Activated naive CD4-positive, alpha-beta T cell treated with anti-CD3 and anti-CD28 coated beads, Interleukin-2, amount 50 U/mL, for 24 hours (primary cell): ENCODE measurements around the gene KLHL21.
A peak's percentile ranks its signal among the peaks of the same experiment; 100 is the strongest.

Experiments
- H3K27ac Mint-ChIP-seq: one replicate; pipeline ENCODE4 v1.8.0; 2021; ENCODE audit warnings: mild to moderate bottlenecking, mixed read lengths
- H3K27me3 Mint-ChIP-seq: one replicate; pipeline ENCODE4 v1.8.0; 2021; ENCODE audit warnings: mixed read lengths
- H3K36me3 Mint-ChIP-seq: one replicate; pipeline ENCODE4 v1.8.0; 2021; ENCODE audit warnings: mixed read lengths
- H3K4me1 Mint-ChIP-seq: one replicate; pipeline ENCODE4 v1.8.0; 2021; ENCODE audit warnings: mixed read lengths
- H3K4me3 Mint-ChIP-seq: one replicate; pipeline ENCODE4 v1.8.0; 2021; ENCODE audit warnings: mild to moderate bottlenecking, mixed read lengths
- H3K9me3 Mint-ChIP-seq: one replicate; pipeline ENCODE4 v1.8.0; 2021; ENCODE audit warnings: mixed read lengths

Gene KLHL21

DNA sequence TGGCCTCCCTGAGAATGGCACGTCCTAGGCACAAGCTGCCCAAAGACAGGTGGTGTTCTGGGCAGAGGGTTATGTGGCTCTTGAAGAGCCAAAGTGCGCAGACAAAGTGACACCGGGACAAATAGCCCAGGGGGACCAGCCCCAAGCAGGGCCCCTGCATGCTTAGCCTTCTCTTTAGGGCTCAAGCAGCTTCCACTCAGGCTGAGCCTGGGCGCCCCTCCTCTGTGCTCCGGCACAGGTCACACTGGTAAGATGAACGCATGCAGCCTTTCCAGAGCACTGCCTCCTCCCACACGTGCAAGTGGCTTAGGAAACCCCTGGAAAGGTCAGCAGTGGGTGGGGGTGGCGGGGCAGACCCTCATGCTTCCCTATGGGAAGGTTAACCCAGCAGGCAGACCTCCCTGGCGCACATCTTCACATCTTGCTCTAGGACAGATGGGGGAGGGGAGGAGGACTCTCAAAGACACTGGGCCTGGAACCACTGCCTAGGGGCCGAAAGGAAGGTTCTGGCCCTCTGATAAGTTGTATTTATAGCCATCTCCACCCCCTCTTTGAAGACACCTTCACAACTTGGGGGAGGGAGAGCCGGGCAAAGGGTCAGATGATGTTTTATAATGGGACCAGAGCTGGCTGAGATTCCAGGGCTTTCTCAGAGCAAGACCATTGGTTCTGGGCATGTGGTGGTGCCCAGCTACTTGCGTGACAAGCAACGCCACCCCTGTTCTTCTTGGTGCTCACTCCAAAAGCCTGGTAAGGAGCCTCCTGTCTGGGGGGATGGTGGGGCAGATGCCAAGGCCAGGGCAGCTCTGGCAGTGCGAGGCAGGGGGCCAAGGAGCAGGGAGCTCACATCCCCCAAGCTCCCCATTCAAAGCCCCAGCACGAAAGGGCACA lies 5.5 kb downstream of the KLHL21 start:
- Mint-ChIP-seq H3K4me3 (peak overlapping the region; percentile 19), H3K27me3 (no peaks in the 10 kb centered on the region), H3K27ac (no peak overlapping the region), H3K4me1 (peaks cover 56% of the 10 kb centered on the region), H3K9me3 (no peaks in the 10 kb centered on the region), H3K36me3 (peaks cover 12% of the 10 kb centered on the region)

- Mint-ChIP-seq H3K4me3 (peak overlapping the region; percentile 11), H3K9me3 (no peaks in the 10 kb centered on the region), H3K36me3 (peaks cover 12% of the 10 kb centered on the region), H3K27ac (no peak overlapping the region), H3K4me1 (peaks cover 64% of the 10 kb centered on the region), H3K27me3 (no peaks in the 10 kb centered on the region)
Observed at GRCh38 chr1:6596351-6596750, 6.3 kb downstream of the KLHL21 start.

- peaks cover 74% of the 10 kb centered on the region for H3K4me1 Mint-ChIP-seq
- H3K36me3 Mint-ChIP-seq, result peaks cover 7% of the 10 kb centered on the region
- no peaks in the 10 kb centered on the region for H3K9me3 Mint-ChIP-seq
- H3K4me3 Mint-ChIP-seq, result peak overlapping the region; percentile 19
- peak overlapping the region; percentile 12 for H3K27ac Mint-ChIP-seq
- H3K27me3 Mint-ChIP-seq, result no peaks in the 10 kb centered on the region
Observed at GRCh38 chr1:6594977-6595740, 7.5 kb downstream of the KLHL21 start.

DNA sequence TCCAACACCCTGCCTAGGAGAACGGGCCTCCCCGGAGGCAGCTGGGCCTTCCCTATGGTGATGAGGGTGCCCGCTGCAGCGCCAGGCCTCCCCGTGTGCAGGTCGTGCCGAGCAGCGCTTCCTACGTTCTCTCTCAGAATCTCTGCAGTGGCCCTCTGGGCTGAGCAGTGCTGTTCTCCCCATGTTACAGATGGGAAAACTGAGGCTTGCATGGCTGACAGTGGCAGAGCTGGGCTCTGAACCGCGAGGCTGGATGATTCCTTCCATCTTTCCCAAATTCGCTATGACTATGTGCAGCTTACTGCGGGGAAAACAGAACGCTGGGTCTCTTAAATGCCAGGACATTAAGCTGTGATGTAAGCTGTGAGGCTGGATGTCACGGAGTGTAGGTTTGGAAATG lies 8.9 kb downstream of the KLHL21 start:
- Mint-ChIP-seq H3K36me3 (no peaks in the 10 kb centered on the region), H3K27ac (no peak overlapping the region), H3K4me1 (peaks cover 62% of the 10 kb centered on the region)

DNA sequence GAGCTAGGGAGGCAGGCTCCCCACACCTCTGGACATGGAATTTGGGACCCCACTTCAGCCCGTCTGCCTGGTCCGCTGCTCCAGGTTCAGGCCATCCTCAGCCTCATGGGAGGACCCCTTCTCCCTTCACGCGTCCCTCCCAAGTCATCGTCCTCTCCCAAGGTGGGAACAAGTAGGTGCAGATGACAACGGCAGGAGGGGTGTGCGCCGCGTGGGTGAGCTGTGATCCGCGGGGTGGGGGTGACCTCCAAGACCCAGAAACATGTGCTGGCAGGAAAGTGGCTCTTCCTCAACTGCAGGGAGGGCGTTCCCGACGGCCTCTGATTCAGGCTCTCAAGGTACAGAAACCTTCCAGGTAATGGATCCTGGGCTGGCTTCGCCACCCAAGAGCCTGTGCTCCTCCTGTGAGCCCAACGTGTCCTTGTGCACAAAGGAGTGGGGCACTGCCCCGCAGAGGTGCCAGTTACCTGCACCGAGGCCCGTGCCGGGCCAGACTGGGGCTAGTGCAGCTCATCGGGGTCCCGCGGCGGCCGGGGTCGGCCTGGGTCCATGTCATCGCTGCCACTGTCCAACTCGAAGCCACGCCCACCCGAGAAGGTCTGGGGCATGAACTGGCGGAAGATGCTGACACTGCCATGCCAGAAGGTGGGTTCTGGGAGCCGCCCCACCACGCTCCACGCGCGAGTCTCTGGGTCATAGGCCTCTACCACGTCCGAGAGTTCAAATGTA lies 9.6 kb downstream of the KLHL21 start:
- Mint-ChIP-seq H3K9me3 (no peaks in the 10 kb centered on the region), H3K36me3 (no peaks in the 10 kb centered on the region)

More for the DNA sequence above, 8.9 kb downstream of the KLHL21 start:
- no peaks in the 10 kb centered on the region for H3K27me3 Mint-ChIP-seq
- no peak overlapping the region for H3K4me3 Mint-ChIP-seq
- no peaks in the 10 kb centered on the region for H3K9me3 Mint-ChIP-seq

DNA sequence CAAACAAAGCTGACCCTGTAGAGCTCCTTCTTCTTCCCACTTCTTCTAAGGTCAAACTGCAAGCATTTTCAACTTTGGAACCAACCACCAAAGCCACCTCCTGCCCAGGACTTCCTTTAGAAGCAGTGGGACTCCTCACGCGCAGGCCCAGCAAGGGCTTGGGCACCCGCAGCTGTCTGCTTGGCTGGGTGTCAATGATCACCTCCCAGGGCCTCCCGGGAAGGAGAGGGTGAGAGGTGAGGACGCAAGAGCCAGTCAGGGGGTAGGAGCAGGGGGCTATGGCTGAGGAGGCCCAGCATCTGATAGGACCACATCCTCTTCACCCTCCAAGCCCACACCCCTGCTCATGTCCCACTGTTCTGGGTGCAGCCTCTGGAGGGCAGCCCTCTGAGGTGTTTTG lies 10.2 kb downstream of the KLHL21 start:
- Mint-ChIP-seq H3K4me1 (peaks cover 59% of the 10 kb centered on the region), H3K27ac (no peak overlapping the region), H3K36me3 (no peaks in the 10 kb centered on the region), H3K4me3 (no peak overlapping the region), H3K9me3 (no peaks in the 10 kb centered on the region), H3K27me3 (no peaks in the 10 kb centered on the region)

More for the DNA sequence above, 9.6 kb downstream of the KLHL21 start:
- H3K4me1 Mint-ChIP-seq, result peaks cover 58% of the 10 kb centered on the region
- no peak overlapping the region for H3K27ac Mint-ChIP-seq
- no peak overlapping the region for H3K4me3 Mint-ChIP-seq
- no peaks in the 10 kb centered on the region for H3K27me3 Mint-ChIP-seq

DNA sequence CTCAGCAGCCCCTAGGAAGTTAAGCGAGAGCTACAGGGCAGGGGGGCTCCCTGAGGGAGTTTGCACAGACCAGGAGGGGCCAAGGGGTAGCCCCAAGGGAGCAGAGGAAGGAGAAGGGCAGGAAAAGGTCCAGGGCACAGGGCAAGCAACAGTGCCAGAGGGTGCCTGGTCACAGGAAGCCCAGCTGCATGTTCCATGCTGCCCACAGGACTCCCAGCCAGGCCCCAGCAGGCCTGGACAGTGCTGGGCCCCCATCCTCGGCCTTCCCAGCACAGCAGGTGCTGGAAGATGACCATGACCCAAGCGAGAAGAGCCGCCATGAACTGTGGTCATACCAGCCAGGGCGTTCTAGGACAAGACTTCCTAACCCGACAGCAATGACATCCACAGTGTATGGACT lies 11.0 kb downstream of the KLHL21 start:
- Mint-ChIP-seq H3K36me3 (no peaks in the 10 kb centered on the region), H3K4me1 (peaks cover 55% of the 10 kb centered on the region), H3K4me3 (no peak overlapping the region), H3K27ac (peak overlapping the region; percentile 12), H3K27me3 (no peaks in the 10 kb centered on the region), H3K9me3 (no peaks in the 10 kb centered on the region)

DNA sequence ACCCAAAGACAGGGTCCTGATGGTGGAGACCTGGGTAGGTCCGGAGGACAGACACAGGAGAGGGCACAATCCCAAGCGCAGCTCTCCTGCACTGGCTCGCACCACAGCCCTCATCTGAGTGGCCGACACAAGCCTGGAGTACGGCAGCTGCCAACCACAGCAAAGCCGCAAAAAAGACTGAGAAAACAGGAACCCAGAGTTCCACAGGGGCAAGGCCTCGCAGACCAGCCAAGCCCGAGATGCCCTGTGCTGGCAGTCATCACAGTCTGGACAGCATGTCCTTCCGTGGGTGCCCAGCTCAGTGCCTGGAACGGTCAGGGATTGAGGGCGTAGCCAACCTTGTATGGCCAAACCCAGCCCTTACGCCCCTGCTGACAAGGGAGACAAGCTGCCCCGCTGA lies 11.4 kb downstream of the KLHL21 start:
- no peaks in the 10 kb centered on the region for H3K27me3 Mint-ChIP-seq
- no peaks in the 10 kb centered on the region for H3K36me3 Mint-ChIP-seq
- no peak overlapping the region for H3K4me3 Mint-ChIP-seq
- peak overlapping the region; percentile 12 for H3K27ac Mint-ChIP-seq
- H3K9me3 Mint-ChIP-seq, result no peaks in the 10 kb centered on the region
- peaks cover 53% of the 10 kb centered on the region for H3K4me1 Mint-ChIP-seq

- Mint-ChIP-seq H3K27me3 (no peaks in the 10 kb centered on the region), H3K27ac (peak overlapping the region; percentile 55), H3K4me1 (peaks cover 44% of the 10 kb centered on the region), H3K36me3 (no peaks in the 10 kb centered on the region), H3K4me3 (no peak overlapping the region), H3K9me3 (no peaks in the 10 kb centered on the region)
Observed at GRCh38 chr1:6590046-6590445, 12.6 kb downstream of the KLHL21 start.

DNA sequence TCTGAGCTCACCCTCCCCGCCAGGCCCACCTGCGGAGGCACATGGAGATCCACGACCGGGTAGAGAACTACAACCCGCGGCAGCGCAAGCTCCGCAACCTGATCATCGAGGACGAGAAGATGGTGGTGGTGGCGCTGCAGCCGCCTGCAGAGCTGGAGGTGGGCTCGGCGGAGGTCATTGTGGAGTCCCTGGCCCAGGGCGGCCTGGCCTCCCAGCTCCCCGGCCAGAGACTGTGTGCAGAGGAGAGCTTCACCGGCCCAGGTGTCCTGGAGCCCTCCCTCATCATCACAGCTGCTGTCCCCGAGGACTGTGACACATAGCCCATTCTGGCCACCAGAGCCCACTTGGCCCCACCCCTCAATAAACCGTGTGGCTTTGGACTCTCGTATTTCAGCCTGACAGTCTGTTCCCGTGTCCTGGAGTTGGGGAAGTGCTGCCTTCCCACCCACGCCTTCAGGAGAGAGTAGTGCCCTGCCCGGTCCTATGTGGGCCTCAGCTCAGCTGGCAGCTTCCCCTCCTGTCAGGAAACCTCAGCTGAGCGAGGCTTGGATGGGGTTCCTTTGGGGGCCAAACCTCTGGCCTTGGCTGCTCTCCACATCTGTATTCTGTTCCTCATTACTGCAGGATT lies 13.7 kb downstream of the KLHL21 start:
- no peaks in the 10 kb centered on the region for H3K27me3 Mint-ChIP-seq
- H3K36me3 Mint-ChIP-seq, result no peaks in the 10 kb centered on the region
- no peak overlapping the region for H3K27ac Mint-ChIP-seq
- peaks cover 48% of the 10 kb centered on the region for H3K4me1 Mint-ChIP-seq
- no peak overlapping the region for H3K4me3 Mint-ChIP-seq
- no peaks in the 10 kb centered on the region for H3K9me3 Mint-ChIP-seq

GRCh38 chr1:6588128-6588892 lies 14.4 kb downstream of the KLHL21 start:
- Mint-ChIP-seq H3K36me3 (no peaks in the 10 kb centered on the region), H3K27ac (no peak overlapping the region), H3K4me3 (no peak overlapping the region), H3K27me3 (no peaks in the 10 kb centered on the region), H3K4me1 (peaks cover 46% of the 10 kb centered on the region), H3K9me3 (no peaks in the 10 kb centered on the region)

GRCh38 chr1:6587261-6588005 lies 15.2 kb downstream of the KLHL21 start:
- Mint-ChIP-seq H3K27ac (no peak overlapping the region), H3K4me1 (peaks cover 47% of the 10 kb centered on the region), H3K36me3 (no peaks in the 10 kb centered on the region), H3K9me3 (no peaks in the 10 kb centered on the region), H3K4me3 (no peak overlapping the region), H3K27me3 (no peaks in the 10 kb centered on the region)

- Mint-ChIP-seq H3K36me3 (no peaks in the 10 kb centered on the region), H3K27me3 (no peaks in the 10 kb centered on the region), H3K9me3 (no peaks in the 10 kb centered on the region), H3K27ac (no peak overlapping the region), H3K4me1 (peaks cover 47% of the 10 kb centered on the region), H3K4me3 (no peak overlapping the region)
Observed at GRCh38 chr1:6586404-6586816, 16.3 kb downstream of the KLHL21 start.

DNA sequence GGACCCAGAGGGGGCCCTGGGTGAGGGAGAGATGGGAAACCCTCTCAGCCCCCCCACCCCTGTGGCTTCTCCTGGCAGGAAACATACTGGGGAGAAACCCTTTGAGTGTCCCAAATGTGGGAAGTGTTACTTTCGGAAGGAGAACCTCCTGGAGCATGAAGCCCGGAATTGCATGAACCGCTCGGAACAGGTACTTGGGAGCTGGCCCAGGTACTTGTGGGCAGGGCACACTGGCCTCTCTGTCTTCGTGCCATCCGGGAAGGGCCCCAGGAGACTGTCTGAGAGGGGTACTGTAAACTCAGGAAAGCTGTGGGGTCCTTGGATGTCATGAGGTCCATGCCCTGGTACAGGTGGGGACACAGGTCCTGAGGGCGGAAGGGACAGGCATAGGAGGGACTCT lies 16.8 kb downstream of the KLHL21 start:
- Mint-ChIP-seq H3K9me3 (no peaks in the 10 kb centered on the region), H3K36me3 (no peaks in the 10 kb centered on the region), H3K4me3 (no peak overlapping the region), H3K27me3 (no peaks in the 10 kb centered on the region), H3K4me1 (peaks cover 47% of the 10 kb centered on the region), H3K27ac (no peak overlapping the region)
